HS-27A (cell line): ENCODE data around the gene TCF7L1.
"Not testable (repeated sequence)": the region's sequence is repeated elsewhere in the genome, so short reads cannot be mapped to it uniquely, and the experiment has no call there.

Experiments used
- DNase-seq: peaks from one replicate; pipeline ENCODE4 v3.0.0-alpha.2; 2012; ENCODE audit warnings: low read depth, missing footprints

TCF7L1 gene

DNA sequence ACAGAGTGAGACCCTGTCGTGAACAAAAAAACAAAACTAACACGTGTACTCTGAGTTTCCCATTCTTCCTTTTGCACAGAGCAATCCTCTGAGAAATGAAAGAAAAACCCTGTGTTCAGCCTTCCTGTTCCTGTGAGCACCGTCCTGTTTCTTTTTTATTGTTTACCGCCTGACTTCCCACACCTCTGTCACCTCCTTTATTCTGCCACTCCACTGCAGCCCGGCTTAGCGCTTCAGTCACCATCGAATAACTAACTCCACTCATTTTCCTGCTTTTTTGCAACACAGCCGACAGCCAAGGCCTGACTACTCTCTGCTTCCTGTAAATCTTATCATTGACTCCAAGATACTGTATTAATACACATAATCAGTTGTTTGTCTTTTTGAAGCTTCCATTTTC lies 153.7 kb downstream of the TCF7L1 start:
- no peak for DNase-seq

- DNase-seq, result no peak
Observed at GRCh38 chr2:85287721-85288120, 154.5 kb downstream of the TCF7L1 start.

DNA sequence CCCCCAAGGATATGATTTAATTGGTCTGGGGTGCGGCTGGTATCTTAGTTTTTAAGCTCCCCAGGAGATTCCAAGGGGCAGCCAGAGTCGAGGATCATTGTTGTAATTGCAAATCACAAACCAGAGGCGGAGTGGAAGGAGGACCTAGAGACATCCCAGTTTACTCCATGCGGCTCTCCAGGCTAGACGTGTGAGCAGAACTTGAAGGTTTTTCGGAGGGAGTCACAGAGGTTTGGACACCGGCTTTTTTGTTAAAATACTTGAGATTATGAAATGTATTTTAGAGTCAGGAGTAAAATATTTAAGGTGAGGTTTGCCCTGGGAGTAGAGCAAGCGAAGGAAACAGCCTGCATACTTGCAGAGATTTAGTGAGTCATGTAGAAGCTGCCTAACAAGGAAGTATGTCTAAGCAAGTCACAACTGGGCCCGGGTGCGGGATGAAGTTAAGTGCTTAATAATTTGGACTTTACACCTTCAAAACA lies 155.1 kb downstream of the TCF7L1 start:
- no peak for DNase-seq

GRCh38 chr2:85291425-85292023 lies 158.3 kb downstream of the TCF7L1 start:
- DNase-seq, result no peak

- no peak for DNase-seq
Observed at GRCh38 chr2:85302121-85302520, 168.9 kb downstream of the TCF7L1 start.

DNA sequence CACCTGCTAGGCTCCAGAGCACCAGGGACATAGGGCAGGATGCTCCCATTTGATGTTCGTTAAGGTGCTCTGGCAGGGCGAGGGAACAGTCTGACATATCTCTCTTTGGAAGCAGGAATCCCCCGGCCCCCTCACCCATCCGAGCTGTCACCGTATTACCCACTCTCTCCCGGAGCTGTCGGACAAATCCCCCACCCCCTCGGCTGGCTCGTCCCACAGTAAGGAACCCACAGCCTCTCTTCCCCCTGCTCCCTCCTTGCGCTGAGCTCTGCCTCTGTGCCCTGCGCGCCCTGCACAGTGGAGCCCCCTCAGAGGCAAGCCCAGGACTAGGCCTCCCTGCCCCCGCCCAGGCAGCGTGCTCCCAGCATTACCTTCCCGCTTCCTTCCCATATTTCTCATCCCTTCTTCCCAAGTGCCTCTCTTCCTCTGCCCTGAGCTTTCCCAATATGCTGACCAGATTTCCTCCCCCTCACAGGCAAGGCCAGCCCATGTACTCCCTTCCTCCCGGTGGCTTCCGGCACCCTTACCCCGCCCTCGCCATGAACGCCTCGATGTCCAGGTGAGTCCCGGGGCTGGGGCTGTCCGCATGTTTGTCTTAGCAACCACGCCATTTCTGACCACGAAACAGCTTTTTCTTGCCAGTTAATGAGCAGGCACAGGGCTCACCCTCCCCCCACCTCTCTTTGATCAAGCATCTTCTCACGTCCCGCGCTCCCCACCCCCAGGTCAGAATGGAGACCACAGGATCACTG lies 170.8 kb downstream of the TCF7L1 start:
- no peak for DNase-seq

DNA sequence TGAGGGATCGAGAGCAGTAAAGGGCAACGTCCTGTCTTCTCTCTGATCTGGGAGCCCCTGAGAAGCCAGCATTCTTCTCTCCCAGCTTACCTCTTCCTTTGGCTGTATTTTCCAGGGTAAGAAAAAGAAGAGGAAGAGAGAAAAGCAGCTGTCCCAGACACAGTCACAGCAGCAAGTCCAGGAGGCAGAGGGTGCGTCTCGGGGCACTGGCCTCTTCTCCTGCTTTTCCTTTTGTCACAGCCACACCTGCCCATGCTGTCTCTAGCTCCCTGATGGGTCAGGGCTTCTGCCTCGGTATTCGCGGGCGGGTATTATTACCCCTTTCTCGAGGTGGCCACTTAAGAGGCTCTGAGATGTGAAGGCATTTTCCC lies 174.3 kb downstream of the TCF7L1 start:
- DNase-seq, result no peak

GRCh38 chr2:85308201-85308600 lies 175.0 kb downstream of the TCF7L1 start:
- no peak for DNase-seq

DNA sequence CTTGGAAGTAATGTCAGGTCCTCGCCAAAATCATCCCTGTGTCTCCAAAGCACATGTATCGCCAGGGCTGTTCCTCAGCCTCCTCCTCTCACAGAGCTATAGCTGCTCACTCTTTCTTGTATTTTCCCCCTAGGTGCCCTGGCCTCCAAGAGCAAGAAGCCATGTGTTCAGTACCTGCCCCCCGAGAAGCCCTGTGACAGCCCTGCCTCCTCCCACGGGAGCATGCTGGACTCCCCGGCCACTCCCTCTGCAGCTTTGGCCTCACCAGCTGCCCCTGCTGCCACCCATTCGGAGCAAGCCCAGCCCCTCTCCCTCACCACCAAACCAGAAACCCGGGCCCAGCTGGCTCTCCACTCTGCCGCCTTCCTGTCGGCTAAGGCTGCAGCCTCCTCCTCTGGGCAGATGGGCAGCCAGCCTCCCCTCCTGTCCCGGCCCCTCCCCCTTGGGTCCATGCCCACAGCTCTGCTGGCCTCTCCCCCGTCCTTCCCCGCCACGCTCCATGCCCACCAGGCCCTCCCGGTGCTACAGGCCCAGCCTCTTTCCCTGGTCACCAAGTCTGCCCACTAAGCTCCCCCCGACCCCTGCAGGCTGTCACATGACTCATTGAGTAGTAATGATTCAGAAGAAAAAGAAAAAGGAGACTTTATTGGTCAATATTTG lies 175.8 kb downstream of the TCF7L1 start:
- DNase-seq, result no peak

DNA sequence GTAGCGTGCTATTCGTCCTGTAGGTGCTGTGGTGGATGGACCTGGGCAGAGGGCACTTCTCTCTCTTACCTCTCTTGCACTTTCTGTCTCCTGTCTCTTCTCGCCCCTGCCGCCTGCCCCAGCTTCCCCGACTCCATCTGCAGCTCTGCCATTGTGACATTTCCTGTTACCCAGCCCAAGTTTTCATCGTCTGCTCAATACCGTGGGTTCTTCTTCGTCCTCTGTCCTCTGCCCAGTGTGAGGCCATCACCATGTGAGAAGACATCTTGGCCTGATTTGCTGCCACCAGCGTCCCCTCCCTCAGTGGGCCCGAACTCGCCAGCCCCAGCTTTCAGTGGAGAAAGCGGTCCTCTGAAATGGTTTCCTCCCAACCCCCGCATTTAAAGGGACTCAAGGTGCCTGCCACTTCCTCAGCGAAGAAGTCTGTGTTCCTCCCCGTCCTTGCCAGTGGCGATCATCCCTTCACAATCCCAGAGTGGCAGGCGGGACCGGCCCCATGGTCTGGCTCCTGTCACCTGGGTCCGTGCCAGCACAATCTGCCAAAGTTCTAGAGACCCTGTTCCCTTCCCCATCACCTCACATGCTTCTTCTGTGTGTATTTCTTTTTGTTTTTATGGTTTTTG lies 176.6 kb downstream of the TCF7L1 start:
- DNase-seq, result no peak

- DNase-seq, result no peak
Observed at GRCh38 chr2:85310330-85310729, 177.1 kb downstream of the TCF7L1 start.

- DNase-seq, result no peak
Observed at GRCh38 chr2:85312404-85312803, 179.2 kb downstream of the TCF7L1 start.

- no peak for DNase-seq
Observed at GRCh38 chr2:85314884-85315242, 181.7 kb downstream of the TCF7L1 start.

- DNase-seq, result not testable (repeated sequence)
Observed at GRCh38 chr2:85315921-85316320, 182.7 kb downstream of the TCF7L1 start.

GRCh38 chr2:85318222-85319074 lies 185.3 kb downstream of the TCF7L1 start:
- no peak for DNase-seq

GRCh38 chr2:85319796-85320195 lies 186.6 kb downstream of the TCF7L1 start:
- no peak for DNase-seq

DNA sequence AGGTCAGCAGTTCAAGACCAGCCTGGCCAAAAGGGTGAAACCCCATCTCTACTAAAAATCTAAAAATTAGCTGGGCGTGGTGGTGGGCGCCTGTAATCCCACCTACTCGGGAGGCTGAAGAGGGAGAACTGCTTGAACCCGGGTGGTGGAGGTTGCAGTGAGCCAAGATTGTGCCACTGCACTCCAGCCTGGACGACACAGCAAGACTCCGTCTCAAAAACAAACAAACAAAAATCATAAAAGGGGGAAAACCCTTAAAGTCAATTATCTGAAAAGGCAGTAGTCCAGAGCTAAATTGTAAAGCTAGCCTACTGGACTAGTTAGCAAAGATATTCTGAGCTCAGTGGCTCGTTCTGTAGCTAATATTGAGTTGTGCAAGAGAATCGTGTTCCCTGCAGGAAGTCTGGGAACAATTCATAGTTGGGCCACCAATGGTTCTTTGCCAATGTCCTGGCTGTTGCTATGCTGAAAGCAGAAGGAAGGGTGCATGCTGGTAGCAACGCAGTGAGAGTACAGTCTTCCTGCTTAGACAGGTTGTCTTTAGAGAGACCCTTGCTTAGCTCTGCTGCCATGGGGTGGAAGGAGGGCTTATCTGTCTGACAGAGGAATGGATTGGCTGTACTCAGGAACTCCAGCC lies 190.3 kb downstream of the TCF7L1 start:
- DNase-seq, result no peak

DNA sequence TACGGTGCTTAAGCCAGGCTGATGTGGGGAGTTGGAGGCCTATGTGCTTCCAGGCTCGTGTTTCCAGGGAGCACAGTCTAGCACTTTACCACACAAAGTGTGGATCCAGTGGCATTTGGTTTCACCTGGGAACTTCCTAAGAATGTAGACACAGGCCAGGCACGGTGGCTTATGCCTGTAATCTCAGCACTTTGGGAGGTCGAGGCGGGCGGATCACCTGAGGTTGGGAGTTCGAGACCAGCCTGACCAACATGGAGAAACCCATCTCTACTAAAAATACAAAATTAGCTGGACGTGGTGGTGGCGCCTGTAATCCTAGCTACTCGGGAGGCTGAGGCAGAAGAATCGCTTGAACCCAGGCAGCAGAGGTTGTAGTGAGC lies 190.8 kb downstream of the TCF7L1 start:
- not testable (repeated sequence) for DNase-seq

DNA sequence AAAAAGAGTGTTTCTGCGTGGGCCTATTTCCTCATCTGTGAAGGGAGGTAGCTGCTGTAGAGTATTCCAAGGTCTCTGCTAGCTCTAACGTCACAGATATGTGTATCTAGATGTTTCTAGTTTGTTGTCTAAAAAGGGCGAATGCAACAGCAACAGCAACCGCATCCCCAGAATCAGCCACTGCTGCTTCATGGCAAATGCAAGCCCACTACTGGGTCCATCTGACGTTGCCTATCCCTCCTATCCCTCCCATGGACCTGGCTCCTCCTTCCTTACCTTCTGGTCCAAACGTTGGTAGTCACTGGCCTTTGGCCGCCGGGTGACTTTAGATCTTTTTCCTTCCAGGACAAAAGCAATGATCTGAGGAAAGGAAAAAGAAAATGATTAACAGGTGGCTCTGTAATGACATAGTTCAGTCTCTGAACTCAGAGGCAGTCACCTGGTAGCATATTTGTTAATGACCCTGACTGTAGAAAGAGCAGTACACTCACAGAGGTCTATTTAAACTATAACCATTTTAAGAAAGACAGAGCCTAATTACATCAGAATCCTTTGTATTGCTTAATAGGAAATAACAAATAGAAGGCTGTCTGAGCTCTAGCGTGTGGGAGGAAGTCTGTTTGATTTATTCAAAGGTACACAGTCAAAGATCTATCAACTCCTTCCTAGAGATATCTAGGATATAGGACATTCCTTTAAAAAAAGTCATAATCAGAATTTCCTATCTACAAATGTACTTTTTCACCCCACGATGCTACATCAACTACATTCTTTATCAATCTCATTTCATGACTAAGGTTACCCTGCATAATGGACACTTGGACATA lies 191.7 kb downstream of the TCF7L1 start:
- DNase-seq, result no peak

DNA sequence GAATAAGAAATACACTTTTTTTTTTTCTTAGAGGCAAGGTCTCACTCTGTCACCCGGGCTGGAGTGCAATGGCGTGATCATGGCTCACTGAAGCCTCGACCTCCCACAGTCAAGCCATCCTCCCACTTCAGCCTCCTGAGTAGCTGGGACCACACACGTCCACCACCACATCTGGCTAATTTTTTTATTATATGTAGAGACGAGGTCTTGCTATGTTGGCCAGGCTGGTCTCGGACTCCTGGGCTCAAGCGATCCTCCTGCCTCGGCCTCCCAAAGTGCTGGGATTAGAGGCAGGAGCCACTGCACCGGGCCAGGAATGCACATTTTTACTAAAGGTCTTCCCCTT lies 192.2 kb downstream of the TCF7L1 start:
- DNase-seq, result no peak
